Gastrocnemius medialis (tissue), 4 donors: Measurements from ENCODE around the gene CUL1.

Source experiments
- CTCF ChIP-seq, 5 experiments: fragments of 450-650 bp in 3 of 5; fragments of 200-600 bp in 2 of 5; sonication (generic) in 2 of 5; IDR thresholded peaks in 4 of 5; conservative IDR thresholded peaks in 1 of 5; 1 replicate in 4 of 5; 2 replicates in 1 of 5; pipeline ENCODE4 v1.5.1; 2016 to 2019; ENCODE audit warnings: antibody characterized with exemption in 5 of 5, mild to moderate bottlenecking in 3 of 5, moderate library complexity in 3 of 5
- POLR2A ChIP-seq, 2 donors: fragments of 450-650 bp; IDR thresholded peaks; one replicate each; pipeline ENCODE4 v1.6.1; 2017; ENCODE audit warnings: antibody characterized with exemption in 2 of 2, mild to moderate bottlenecking in 2 of 2, moderate library complexity in 2 of 2

- no peak for TF ChIP-seq CTCF (IDR thresholded peaks at IDR 0.05 in 4 of 5, conservative IDR thresholded peaks at IDR 0.05 in 1 of 5)
- TF ChIP-seq POLR2A (IDR thresholded peaks at IDR 0.05), result no peak
These were observed 94.9 kb downstream of the CUL1 start for GRCh38 chr7:148793590-148793989.
